HL-60/S4 (cell line): ENCODE measurements around the gene CDYL2.

Source experiments
- in situ Hi-C: fragments of 300-500 bp; cut with MboI; formaldehyde crosslinking; loops from 2 replicates; pipeline ENCODE4 v1.14.3; 2022; ENCODE audit warnings: low sequenced_read_pairs

CDYL2 gene

DNA sequence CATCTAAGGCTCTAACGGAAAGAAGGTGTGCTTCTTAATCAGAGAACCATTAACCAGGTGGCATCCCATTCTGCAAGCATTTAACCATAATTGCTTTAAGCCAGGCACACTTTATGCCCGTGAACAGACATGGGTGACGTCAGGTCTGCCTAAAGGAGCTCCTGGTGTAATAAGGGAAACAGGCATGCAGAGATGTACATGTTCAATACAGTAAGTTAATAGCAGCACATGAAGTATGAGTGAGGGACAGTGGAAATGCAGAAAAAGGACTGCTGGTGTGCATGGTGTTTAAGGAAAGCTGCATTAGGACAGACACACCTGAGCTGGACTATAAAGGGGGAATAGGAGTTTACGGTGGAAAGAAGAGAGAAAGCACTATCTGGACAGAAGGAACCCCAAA is 245.0 kb downstream of the CDYL2 start:
- in situ Hi-C loops = no loop called here

DNA sequence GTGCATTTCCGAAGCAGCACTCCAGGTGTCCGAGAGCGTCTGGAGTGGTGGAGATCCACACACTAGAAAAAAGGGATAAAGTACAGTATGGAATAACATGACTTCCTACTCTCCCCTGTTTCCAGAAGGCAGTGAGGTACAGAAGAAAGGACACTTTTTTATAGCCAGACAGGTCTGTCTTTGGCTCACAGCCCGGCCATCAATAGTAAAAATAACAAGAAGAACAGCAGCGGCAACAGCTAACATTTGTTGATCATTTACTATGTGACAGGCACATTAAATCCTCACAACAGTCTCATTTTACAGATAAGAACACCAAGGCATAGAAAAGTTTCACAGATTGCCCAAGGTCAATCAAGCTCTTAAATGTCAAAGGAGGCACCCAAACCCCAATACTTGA is 247.4 kb downstream of the CDYL2 start:
- in situ Hi-C loops = no loop called here

DNA sequence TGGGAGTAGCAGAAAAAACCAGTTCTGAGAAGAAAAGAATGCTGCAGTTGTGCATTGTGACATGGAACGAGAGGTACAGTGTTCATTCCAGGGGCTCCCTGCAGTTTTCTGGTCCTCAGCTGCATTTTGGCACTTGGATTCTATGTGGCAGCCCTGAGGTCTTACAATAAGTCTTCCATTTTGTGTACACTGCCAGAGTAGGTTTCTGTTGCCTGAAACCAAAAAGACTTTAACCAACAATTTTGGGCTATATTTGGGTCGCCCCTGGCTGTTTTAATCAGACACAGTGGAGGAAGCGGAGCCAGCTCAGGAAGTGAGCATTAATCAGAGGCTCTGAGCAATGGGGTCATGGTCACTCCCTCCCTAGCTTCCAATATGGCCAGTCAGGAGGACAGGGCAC is 247.9 kb downstream of the CDYL2 start:
- in situ Hi-C loops = no loop called here

DNA sequence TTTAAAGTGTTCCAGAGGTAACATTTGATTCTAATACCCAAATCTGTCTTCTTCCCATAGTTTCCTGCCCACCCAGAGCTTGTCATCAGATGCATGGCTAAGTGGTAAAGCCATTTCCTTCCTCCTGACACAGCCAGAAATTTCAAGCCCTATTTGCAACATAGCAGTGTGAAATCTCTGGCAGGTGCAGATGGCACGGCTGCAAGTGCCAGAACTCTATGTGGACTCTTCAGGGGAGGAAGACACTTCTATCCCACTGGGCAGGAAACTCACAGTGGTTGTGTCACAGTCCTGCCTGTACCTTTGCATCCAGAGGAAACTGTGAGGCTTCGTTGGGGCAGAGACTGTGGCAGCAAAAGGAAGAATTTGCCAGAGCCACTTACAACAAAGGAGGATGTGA is 250.4 kb downstream of the CDYL2 start:
- in situ Hi-C loops = no loop called here

DNA sequence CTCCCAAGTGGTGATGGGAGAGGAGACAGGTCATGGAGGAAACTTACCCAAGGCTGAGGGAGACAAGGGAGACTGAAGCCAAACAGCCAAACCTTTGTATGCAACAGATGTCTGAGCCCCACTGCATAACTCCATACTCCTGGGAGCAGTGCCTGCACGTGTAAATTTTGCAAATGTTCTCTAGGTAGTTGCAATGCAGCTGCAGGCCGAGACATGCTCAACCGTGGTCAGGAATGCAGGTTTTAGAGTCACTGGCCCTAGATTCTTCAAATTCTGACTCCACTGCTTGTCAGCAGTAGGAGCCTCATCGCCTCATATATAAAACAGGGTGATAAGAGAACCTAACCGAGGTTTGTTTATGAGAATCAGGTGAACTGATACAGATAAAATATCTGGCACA is 252.1 kb downstream of the CDYL2 start:
- in situ Hi-C loops = no loop called here
